Uterus (tissue), 2 donors: Measurements from ENCODE around the gene SWI5.

Source experiments
- POLR2A ChIP-seq, 2 donors: fragments of 450-650 bp; IDR thresholded peaks; one replicate each; pipeline ENCODE4 v1.6.1; 2016; ENCODE audit warnings: antibody characterized with exemption in 2 of 2, mild to moderate bottlenecking in 1 of 2, moderate library complexity in 1 of 2
- TF ChIP-seq, protein P1 (sequence below), 4 experiments: fragments of 200-600 bp in 2 of 4; fragments of 450-650 bp in 2 of 4; sonication (generic) in 2 of 4; IDR thresholded peaks; one replicate each; pipeline ENCODE4 v1.5.1; 2016 to 2019; ENCODE audit warnings: antibody characterized with exemption in 4 of 4, mild to moderate bottlenecking in 2 of 4, moderate library complexity in 1 of 4

DNA sequence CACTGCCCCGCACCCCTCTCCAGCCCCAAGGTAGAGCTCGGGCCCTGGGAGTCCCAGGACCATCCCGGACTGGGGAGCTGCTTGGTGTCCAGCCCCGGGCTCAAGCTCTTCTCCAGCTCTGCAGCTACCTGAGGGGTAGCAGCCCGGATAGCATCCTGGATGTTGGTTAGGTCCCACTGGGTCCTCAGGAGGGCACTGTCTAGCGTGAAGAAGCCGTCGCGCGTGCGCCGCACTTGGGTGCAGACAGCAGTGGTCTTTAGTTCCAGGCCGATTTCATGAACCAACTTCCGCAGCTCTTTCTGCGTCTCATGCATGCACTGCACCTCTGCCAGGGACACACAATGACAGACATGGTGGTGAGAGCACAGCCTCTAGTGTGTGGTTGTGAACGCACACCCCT is 33.5 kb downstream of the SWI5 start:
- no peak for TF ChIP-seq POLR2A (IDR thresholded peaks at IDR 0.05)
- TF ChIP-seq, protein P1, sequence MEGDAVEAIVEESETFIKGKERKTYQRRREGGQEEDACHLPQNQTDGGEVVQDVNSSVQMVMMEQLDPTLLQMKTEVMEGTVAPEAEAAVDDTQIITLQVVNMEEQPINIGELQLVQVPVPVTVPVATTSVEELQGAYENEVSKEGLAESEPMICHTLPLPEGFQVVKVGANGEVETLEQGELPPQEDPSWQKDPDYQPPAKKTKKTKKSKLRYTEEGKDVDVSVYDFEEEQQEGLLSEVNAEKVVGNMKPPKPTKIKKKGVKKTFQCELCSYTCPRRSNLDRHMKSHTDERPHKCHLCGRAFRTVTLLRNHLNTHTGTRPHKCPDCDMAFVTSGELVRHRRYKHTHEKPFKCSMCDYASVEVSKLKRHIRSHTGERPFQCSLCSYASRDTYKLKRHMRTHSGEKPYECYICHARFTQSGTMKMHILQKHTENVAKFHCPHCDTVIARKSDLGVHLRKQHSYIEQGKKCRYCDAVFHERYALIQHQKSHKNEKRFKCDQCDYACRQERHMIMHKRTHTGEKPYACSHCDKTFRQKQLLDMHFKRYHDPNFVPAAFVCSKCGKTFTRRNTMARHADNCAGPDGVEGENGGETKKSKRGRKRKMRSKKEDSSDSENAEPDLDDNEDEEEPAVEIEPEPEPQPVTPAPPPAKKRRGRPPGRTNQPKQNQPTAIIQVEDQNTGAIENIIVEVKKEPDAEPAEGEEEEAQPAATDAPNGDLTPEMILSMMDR (IDR thresholded peaks at IDR 0.05): no peak
